Urothelium cell line (cell line): ENCODE data around the gene CSN1S1.
"Not testable (repeated sequence)": the region's sequence is repeated elsewhere in the genome, so short reads cannot be mapped to it uniquely, and the experiment has no call there.

Source experiments
- DNase-seq: peaks from one replicate; pipeline ENCODE4 v3.0.0; 2011; ENCODE audit warnings: low spot score, mixed read lengths
- FAIRE-seq: peaks from 2 replicates; lab custom pipeline; 2011; peaks lifted over from hg19 to GRCh38; lab: Jason Lieb, UNC

Gene CSN1S1

DNA sequence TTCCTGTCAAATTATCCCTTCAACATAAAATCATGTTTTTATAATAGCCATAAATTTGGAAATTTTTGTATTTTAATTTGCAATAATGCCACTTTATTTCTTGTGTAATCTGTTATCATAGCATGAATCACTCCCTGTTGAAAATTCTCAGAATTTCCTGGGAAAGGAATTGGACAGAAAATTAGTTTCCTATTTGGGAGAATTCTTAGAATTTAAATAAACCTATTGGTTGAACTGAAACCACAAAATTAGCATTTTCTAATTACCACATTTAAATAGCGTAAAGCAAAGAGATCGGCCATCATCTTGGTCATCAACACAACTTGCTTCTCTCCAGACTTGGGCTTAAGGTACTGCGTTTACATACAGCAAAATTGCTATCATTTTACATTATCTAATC is at the start of gene CSN1S1:
Gene CSN1S1, plus strand, starts transcription at position 301 of the 400 bp plus-strand sequence. CDS start 1,488 bp downstream, outside the sequence.
- FAIRE-seq (no peak), DNase-seq (no peak)

- DNase-seq (peak; percentile 58), FAIRE-seq (no peak)
Measured at GRCh38 chr4:69881173-69881773, 49.6 kb upstream of the CSN1S1 start.

- FAIRE-seq (no peak), DNase-seq (no peak)
Measured at GRCh38 chr4:69882150-69882549, 48.7 kb upstream of the CSN1S1 start.

GRCh38 chr4:69888336-69888735 is 42.5 kb upstream of the CSN1S1 start:
- DNase-seq (no peak), FAIRE-seq (no peak)

DNA sequence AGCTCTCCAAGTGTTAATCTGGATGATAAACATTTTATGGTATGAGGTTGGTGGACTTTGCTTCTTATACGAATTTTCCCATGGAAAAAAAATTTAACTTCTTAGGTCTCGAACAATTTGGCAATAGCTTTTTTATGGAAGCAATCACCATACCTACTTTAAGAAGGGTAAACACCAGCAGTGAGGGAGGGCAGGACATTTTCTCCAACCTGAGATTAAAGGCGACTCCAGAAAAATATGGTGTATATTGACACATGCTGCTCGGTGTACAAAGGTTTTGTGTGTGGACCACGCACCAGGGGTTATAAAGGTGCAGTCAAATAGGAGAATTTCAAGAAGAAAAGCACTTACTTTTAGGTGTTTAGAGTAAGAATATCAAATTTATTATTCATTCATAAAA is 36.7 kb upstream of the CSN1S1 start:
- no peak for FAIRE-seq
- no peak for DNase-seq

DNA sequence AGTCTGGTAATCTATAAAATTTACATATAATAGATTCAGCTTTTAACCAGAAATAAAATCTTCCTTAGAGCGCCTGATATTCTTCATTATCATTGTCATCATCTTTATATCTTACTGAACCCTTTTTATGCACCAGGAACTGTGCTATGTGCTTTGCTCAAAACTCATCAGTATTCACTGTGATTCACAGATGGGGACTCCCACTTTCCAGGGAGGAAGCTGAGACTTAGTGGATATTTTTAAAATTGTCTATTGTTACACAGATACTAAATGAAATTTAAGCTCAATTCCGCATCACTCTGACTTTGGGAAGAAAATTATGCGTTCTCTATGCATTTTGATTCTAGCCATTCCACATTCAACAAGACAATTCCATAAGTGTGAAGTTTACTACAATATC is 36.1 kb upstream of the CSN1S1 start:
- no peak for FAIRE-seq
- DNase-seq, result no peak

- no peak for FAIRE-seq
- no peak for DNase-seq
Measured at GRCh38 chr4:69896530-69897116, 34.2 kb upstream of the CSN1S1 start.

DNA sequence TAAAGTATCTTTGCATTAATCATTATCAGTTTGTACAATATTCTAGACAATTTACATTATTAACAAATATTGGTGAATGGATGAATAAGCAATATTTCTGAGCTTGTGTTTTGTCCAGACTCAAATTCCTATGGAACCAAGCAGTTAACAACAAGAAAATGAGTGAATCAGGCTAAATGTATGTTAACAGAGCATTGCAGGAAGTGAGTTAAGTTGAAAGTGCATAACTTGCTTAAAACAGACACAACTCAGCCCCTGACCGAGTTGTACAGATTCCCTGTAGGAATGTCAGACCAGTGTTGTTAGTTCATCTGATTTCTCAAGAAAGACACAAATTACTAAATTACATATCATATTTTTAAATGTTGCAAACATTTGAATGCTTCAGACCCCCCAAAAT is 23.7 kb upstream of the CSN1S1 start:
- DNase-seq (no peak), FAIRE-seq (no peak)

GRCh38 chr4:69909195-69909594 is 21.7 kb upstream of the CSN1S1 start:
- no peak for FAIRE-seq
- no peak for DNase-seq

- FAIRE-seq (no peak), DNase-seq (no peak)
Measured at GRCh38 chr4:69910016-69910782, 20.7 kb upstream of the CSN1S1 start.

GRCh38 chr4:69920874-69921273 is 10.0 kb upstream of the CSN1S1 start:
- FAIRE-seq (no peak), DNase-seq (no peak)

GRCh38 chr4:69923782-69924410 is 7.0 kb upstream of the CSN1S1 start:
- not testable (repeated sequence) for FAIRE-seq, DNase-seq

GRCh38 chr4:69934150-69934549 is 3.3 kb downstream of the CSN1S1 start:
- FAIRE-seq (no peak), DNase-seq (no peak)

DNA sequence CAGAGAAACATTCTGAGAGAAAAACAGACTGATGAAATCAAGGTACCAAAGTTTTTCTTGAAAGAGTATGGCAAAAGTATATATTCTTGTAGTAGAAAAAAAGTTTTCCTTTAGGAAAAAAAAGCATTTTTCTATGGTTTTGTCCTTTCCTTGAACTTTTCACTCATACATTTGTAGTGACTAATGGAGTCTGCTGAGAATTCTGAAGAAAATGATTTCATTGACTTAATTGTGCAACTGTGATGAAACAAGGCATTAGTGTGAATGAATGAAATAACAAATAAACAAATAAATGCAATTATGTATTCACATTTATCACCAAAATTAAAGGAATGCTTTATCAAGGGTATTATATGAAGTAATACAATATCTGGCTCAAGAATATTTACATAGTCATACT is 5.7 kb downstream of the CSN1S1 start:
- no peak for DNase-seq
- FAIRE-seq, result no peak

DNA sequence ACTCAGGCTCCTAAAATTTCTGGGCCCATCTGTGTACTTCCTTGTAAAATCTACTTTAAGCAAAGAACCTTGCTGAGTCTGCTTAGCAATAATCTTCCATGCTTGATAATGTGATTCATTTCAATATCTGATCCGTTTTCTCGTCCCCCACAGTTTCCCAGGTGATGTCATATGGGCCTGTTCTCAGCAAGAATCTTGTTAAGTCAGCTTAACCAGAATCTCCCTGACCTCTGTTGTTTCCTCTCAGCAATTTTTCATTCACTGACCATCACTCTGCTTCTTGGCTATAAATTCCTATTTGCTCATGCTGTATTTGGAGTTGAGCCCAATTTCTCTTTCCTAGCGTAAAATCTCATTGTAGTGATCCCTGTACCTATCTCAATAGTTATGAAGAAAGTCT is 20.7 kb downstream of the CSN1S1 start:
- DNase-seq, result no peak
- no peak for FAIRE-seq

GRCh38 chr4:69957209-69957608 is 26.3 kb downstream of the CSN1S1 start:
- FAIRE-seq, result no peak
- no peak for DNase-seq

DNA sequence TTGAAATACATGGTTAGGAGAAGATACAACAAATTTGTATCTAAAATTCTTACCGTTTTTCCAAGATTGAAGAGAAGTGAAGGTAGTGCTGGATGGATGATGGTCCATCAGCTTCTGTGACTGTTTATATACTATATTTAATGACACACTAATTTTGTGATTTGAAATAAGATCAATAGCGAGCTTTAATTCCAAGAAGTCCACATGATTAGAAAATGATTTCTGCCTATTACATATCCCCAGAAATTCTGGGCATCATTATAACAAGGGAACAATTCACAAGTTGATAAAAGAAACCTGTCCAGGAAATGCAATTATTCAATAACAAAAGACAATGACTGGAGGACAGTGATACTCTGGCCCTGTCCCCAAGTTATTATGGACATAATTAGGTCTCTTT is 34.8 kb downstream of the CSN1S1 start, which contains the start of gene CSN2:
Gene CSN2, minus strand, starts transcription at position 101 of the 400 bp plus-strand sequence. CDS start 4,733 bp downstream, outside the sequence.
- DNase-seq, result no peak
- FAIRE-seq, result no peak

DNA sequence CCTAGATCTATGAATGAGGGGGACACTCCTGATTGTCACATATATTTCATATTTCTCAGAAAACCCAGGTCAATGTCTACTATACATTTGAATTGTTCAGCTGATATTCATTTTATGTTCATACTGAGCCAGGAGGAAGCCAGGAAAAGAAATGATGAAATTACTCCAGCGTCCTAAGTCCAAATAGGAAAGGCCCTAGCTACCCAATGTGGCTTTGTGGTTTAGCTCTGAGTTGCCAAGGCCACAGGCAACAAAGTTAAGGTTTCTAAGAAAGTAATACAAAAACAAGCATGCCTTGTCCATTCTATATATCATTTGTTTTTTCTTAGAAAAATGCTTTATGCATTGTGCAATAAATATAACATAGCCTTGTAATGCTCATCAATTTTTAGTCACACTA is 39.2 kb downstream of the CSN1S1 start:
- FAIRE-seq (no peak), DNase-seq (no peak)

GRCh38 chr4:69974631-69975030 is 43.8 kb downstream of the CSN1S1 start:
- DNase-seq, result no peak

GRCh38 chr4:69977582-69977981 is 46.7 kb downstream of the CSN1S1 start:
- no peak for DNase-seq
- no peak for FAIRE-seq

More at GRCh38 chr4:69974631-69975030, 43.8 kb downstream of the CSN1S1 start:
- no peak for FAIRE-seq

- DNase-seq (peak; percentile 44), FAIRE-seq (no peak)
Measured at GRCh38 chr4:69984030-69984443, 53.2 kb downstream of the CSN1S1 start.
